SH-SY5Y (cell line): Measurements from ENCODE around the gene ZC3H14.

Experiments
- GATA2 ChIP-seq: IDR thresholded peaks from 2 replicates; pipeline ENCODE4 v1.6.1; 2011; ENCODE audit warnings: mild to moderate bottlenecking, low read depth, low read length
- GATA3 ChIP-seq: IDR thresholded peaks from 2 replicates; pipeline ENCODE4 v1.6.1; 2011; ENCODE audit warnings: low read depth, mild to moderate bottlenecking, low read length, moderate library complexity

DNA sequence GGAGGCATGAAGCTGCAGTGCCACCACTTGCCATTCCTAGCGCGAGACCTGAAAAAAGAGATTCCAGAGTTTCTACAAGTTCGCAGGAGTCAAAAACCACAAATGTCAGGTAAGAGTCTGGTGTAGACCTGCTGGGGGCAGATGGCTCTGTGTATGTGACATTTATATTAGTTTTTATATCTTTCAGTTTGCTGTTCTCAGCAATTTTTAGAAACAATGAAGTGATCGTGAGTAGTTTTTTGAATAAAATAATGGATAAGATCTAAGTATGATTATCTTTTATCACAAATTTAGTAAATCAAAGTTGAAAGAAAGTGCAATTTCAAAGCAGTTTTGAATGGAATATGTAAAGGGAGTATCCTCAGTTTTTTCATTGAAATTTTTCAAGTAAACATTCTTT is 9.3 kb downstream of the ZC3H14 start:
- TF ChIP-seq GATA2 (no peak), GATA3 (no peak)
